Stimulated activated CD4-positive, alpha-beta T cell treated with anti-CD3 and anti-CD28 coated beads, Interleukin-15, amount 100 ng/mL, for 1 hour (primary cell): Measurements from ENCODE around the gene MCTP1.

Source experiments
- DNase-seq, 2 donors: peaks; one replicate each; pipeline ENCODE4 v3.0.0-alpha.2; 2020; ENCODE audit warnings: low read depth in 1 of 2, low spot score in 1 of 2

The MCTP1 gene

DNA sequence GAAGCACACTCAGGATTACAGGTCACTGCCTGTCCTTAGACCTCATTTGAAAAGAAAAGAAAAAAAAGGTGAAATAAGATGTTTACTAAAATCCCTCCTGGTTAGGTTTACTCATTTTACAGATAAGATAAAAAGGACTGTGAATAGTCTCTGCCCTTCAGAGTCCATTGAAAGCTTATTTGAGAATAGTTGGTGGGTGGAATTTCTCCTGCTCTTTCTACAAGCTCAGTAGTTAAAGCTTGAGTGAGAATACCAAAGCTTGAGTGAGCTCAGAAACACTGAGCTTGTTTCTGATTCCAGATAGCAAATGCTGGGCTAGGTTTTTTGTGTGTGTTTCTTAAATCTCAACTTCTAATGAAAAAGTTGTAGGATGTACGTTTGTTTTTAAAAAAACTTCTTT, 559.8 kb downstream of the MCTP1 start:
- DNase-seq = no peak

DNA sequence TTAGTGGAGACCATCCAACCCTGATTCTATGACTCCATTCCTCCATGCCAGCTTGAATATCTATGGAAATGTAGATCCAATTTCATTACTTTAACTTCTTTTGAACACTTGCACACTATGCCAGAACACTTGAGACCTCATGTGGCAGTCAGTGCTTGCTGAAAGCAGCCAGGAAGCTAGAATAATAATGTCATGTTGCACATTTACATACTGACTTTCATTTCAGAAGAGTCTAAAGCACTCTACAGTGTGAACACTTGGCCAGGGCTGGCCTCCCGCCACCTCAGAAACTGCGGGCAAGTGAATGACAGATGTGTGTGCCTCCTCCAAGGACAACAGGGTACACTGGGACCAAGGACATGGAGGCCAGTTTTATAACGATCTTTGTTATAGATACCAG, 569.1 kb downstream of the MCTP1 start:
- no peak for DNase-seq

DNA sequence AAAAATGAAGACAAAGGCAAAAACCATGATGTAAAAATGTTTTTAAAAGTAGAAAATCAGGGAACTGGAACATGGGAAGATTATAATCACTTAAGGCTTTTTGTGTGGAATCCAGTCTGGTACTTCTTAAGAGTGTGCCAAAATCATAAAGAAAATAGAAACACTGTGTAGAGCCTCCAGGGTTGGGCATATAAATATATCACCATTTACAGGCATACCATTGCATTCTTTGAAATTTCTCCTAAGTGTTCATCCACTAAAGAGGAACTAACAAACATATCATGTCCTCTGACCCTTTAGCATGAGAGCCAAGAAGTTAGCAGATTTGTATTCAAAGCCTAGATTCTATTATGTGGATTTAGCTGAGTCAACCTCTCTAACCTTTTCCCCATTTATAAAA, 573.1 kb downstream of the MCTP1 start:
- DNase-seq = no peak

DNA sequence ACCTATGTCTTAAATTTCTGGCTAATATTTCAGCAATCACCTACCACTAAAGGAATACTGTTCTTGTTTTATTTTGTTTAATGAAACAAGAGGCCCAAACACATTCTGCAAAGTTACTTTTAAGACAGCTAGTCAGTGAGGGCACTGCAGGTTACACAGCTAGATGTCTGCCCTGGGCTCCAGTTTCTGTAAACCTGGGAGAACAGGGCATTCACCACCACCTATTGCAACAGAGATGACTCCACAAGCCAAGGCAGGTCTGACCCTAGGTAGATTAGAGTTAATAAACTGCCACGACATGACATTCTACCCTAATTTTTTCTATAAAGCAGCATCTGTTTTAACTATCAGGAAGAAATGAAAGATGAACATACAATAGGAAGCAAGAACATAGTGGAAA, 575.6 kb downstream of the MCTP1 start:
- DNase-seq = no peak

DNA sequence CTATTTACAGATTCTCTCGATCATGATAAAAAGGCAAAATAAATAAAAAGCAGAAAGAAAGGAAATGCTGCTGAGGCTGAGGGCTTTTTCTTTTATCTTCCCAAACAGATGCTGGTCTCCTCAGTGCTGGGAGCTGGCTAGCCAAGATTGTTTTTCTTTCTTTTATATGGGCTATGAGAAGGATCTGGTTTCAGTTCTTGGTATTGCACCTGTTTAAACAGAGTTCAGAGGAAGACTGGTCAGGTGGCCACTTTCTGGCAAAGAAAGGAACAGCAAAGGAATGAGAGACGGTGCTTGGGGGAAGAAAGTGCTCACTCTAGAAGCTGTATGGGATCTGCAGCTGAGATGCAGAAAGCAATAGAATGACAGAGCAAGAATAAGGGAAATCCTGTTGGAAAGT, 577.5 kb downstream of the MCTP1 start:
- DNase-seq = no peak

DNA sequence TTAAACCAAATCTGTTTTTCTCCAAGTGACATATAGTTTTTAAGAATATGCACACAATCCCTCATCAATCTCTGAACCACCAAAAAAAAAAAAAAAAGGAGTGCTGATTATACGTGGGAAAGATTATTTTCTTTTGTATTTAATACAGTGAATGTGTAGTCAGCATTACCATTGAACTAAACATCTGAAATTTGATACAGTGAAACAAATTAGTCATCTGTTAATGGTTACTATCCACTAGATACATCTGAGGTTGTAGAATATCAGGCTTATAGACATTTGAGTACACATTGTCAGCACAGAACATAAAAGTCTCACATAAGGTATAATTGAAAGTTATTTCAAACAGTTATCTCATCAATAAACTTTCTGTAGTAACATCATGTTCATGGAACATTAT, 579.5 kb downstream of the MCTP1 start:
- DNase-seq = no peak

DNA sequence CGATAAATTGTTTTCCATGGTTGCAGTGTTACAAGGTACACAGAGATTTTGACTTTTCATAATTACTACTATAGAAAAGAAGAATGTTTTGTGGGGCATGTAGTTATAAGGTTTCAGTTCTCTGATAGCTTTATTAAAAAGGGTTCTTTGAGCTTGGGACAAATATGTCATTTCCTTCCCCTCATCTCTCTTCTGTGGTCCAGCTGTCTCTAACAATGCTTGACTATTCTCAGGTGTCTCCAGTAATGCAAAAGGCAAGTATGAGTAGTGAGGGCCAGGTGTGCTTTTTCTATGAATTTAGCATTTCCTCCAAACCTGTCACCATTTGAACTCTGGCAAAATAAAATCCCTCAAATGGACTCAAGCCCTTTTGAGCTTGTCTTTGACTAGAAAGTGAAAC, 582.2 kb downstream of the MCTP1 start:
- no peak for DNase-seq

DNA sequence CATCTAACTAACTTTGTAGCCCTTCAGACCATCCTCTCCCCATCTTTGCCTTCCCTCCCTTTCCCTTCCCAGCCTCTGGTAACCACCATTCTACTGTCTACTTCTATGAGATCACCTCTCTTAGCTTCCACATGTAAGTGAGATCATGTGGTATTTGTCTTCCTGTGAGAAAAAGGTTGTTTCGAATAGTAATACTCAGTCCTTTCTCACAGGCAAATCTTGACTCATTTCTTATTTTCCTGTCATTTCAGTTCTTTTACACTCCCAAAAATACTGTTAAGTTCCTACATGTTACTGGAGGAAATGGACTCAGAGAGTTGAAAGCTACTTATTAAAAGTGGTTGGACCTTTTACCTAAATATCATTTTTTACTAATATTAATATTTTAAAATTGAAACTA, 584.3 kb downstream of the MCTP1 start:
- no peak for DNase-seq

DNA sequence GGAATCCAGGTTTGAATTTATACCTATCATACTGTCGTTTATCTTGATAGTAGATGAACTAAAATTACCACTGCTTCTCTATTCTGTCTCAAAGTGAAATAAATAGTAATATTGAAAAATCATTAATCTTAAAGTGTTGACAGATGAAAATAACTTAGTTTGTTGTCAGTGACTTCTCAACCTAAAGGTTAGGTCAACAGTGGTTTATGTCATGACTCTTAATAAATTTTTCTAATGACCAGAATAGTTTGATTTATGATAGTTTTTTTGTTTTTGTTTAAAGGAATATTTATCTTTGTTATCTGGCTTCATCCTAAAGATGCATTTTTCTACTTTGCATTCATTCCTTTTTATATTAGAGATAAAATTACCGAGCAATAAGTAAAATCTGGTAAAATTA, 585.3 kb downstream of the MCTP1 start:
- no peak for DNase-seq

DNA sequence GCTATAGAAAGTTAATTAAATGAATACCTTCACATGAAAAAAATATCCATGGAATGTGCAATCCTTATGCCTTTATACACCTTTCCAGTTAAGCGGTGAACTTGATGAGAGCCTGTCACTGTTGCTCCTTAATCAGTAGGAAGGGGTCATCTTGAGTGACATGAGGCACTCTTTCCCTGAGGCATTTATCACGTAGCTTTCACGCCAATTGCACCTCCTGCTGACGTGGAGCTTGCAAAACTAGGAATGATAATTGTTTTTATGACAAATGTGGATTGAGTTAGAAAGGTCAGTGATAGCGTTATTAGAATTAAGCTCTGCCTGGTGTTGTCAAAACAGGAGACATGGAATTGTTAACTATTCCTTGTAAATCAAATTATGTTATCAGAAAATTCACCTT, 586.7 kb downstream of the MCTP1 start:
- no peak for DNase-seq

DNA sequence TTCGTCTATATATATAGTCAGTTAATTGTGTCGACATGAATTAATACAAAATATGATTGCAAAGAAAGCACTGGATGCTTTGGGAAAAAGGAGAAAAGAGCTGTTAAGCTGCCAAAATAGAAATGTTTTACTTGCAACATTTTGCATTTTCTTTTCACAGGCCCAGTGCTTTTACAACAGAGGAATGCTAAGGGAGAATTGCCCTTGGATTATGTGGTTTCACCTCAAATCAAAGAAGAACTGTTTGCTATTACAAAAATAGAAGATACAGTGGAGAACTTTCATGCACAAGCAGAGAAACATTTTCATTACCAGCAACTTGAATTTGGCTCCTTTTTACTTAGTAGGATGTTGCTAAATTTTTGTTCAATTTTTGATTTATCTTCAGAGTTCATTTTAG, 590.2 kb downstream of the MCTP1 start:
- no peak for DNase-seq

DNA sequence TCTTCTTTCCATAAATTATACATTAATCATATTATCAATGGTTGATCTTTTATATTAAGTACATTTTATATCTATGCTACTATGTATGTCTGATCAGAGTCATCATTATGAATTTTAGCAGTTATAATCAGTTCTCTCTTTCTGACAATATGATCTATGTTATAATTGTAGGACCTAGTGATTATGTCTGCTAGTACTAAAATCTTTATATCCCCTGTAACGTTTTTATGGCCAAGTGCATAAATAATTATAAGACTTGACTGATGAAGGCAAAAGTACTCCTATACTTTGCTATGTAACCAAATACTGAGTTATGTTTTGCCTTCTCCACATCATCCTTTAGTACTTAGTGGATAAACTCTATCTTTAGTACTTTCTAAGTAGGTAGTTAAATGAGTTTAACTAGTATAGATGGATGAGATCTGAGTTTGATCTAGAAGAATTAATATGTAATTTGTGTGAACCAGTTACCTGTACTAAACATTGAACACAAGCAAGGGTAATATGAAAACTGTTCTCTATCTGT, 591.0 kb downstream of the MCTP1 start:
- no peak for DNase-seq

DNA sequence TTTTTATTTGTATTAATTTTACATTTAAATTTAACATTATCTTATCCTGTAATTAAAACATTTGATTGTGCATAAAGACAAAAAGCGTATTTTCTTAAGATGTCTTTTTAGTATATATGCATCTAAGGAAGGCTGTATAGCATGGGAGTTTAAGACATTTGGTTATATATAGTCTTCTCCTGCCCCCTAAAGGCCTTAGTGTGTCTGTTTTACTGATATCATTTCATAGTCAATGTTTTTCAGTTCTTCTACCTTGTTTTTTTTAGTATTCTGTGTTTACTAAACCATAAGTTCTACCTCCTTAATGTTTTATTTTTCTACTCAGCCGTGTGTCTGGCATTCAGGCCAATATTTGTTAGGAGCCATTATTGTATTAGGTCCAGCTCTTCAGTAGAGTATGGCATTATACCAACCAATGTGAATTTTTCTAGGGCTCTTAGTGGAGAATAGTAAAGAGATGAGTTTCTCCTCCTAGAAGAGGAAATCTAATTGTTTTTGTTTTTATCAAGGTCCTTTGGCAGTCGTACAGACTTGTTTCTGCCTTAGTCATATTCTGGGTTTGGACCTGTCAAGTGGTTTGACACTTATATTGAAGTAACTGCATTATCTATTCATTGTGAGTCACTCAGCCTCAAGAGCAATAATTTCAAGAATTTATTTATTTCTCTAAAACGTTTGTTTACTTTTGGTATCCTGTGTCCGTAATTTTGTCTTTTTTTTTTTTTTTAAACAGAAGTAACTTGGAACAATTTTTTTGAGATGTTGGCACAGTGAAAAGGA, 591.7 kb downstream of the MCTP1 start:
- DNase-seq = no peak

DNA sequence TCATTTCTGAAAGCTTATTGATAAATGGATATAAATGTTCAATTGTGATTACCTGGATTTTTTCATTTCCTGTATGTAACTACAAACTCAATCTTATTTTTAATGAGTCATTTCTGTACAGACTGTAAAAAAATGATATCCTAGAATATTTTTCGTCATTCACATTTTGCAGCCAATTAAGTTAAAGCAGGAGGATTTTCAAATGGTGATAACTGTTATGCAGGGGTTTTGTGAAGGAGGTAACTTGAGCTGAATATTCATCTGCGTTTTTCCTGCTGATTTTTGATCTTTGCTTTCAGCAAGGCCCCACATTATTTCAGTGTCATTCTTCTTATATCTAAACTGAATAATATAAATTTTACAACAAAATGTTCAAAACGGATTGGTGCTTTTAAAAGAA, 592.3 kb downstream of the MCTP1 start:
- DNase-seq = no peak

DNA sequence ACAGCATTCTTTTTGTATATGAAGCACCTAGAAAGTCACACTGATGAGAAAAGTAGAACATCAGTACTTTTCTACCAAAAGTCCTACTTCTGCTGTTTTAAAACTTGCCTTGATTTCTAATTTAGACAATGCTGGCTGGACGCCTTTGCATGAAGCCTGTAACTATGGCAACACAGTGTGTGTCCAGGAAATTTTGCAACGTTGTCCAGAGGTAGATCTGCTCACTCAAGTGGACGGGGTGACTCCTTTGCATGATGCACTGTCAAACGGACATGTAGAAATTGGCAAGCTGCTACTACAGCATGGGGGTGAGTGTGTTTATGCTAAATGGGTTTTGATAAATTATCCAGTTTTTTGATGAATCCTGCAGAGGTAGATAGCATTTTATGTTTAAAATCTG, 592.9 kb downstream of the MCTP1 start:
- no peak for DNase-seq

DNA sequence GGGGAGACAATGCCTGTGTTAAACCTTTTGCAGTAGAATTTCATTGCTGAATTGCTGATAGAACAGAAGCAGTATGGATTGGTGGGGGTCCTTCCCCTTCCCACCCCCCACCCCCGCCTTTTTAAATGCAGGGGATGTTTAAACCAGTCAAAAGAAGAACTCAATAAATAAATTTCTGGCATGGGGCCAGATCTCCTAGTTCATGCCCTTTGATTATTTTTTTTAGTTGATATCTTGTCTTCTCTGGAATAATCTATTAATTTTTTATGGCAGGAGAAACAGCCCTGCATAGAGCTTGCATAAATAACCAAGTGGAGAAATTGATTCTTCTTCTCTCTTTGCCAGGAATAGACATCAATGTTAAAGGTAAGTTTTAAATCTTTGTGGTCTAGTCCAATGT, 593.6 kb downstream of the MCTP1 start:
- DNase-seq = no peak

DNA sequence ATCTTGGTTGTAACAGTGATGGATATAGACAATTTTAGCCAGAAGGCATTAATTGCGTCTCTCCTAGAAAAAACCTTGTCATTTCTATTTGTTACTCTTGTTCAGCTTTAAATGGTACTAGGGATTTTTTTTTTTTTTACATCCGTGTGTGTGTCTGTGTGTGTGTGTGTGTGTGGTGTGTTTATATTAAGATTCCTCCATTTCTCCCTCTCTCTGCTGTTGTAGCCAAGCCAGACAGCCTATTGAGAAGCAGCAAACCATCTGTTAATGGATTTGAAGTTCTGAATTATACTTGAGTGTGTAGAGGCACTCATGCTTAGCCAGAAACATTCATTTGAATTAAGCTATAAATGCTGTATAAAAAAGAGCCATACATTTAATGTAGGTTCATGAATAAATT, 594.1 kb downstream of the MCTP1 start:
- DNase-seq = no peak

DNA sequence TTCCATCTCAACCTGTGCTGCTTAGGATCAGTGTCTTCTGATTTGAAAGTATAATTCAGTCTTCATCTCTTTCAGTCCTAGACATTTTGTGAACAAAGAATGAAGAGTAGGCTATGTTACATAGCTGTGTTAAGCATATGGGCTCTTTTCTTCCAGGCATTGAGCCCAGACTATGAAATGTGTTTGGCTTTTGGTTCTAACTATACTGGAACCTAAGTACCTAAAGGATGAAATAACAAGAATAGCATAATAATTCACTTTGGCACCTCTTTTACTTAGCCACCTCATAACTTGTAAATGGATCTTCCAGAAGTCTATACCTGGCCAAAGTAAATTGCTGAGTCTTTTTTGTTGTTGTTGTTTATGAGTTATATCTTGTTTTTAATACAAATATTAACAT, 595.0 kb downstream of the MCTP1 start:
- DNase-seq = no peak

DNA sequence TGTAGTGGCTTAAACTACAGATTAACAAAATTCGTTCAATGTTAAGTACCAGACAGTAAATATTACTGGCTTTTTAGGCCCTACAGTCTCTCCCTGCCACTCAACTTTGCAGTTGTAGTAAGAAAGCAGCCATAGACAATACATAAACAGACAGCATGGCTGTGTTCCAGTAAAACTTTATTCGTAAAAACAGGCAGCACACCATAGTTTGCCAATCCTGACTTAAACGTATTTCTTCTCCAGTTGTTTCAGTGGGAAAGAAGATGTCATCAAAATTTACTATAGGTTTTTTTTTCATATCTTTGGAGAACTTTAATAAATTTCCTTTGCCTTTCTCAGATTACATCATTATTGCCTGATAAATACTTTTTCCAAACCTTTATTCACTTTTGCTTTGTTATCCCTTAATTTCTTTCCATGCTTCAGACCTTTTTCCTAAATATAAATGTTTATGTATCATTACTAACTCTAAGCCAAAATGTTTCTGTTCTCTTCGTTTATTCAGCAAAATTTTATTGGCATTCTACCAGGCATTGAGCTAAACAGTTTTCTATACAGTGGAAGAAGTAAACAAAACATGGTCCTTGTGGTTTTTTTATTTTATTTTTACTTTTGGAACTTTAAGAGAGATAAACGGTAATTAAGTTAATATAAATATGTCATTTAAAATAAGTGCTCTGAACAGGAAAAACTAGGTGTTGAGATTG, 601.9 kb downstream of the MCTP1 start:
- no peak for DNase-seq

DNA sequence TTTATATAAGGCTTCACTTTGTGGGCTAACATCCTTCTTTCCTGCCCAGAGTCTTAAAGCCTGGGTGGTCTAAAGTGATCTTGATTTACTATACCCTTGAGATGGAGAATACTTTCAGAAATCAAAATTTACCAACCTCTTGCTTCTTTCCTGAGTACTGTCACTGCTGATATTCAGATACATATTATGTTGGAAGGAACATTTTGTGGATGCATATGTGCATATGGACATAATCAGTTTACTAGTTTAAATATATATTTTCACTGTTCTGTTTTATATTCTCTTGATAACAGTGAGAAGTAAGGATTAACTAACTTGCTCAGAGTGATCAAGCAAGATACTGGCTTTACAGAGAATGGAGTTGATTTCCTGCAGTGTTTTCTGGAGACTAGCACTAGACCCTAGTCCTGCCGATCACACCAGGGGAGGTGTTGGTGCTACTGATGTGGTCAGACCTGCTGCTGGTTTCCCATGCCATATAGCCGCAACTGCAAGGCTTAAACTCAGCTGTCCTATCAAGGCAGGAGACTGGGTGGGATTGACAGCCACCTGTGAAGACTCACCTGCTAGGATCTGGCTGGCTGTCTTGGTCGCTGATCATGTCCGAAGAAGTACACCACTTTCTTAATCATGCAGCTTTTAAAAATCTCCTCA, 608.8 kb downstream of the MCTP1 start:
- no peak for DNase-seq

DNA sequence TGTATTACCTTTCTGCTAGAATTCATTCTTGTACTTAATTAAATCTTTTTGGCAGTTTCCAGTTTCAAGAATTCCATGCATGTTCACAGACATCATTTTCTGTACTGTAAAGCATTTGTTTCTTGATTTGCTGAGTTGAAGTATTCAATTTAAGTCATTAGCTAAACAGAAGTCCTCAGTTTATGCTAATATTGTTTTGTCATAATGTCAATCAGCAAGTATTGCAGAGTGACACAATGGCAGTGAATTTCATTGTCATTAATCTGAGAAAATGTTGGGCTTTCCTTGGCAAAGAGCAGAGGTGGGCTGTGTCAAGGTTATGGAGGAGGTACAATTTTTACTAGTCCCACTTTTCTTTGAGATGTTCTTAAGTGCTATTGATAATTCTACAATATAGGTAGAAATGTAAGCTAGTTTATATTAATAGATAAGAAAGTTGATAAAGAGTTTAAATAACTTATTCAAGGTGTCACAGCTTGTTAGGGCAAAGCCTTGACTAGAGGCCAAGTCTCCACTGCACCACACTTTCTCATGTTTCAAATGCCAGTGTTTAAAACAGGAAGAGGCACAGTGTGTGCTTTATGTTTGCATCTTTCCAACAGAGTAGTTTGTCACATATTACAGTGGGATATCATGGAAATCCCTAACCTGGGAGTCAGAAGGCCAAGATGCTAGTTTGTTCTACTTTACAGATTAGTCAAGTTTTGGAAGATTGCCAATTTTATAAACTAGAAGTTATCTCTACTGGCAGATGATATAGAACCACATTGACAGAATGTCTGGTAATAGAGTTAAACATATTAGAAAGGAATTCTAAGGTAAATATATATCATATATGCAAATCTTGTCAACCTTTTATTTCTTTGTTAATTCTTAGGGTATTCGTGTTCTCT, 610.2 kb downstream of the MCTP1 start:
- DNase-seq = no peak
